OCI-LY7 (cell line): ENCODE measurements around the gene CALHM2.

Experiments used
- CTCF ChIP-seq: fragments of 200-600 bp; sonication (generic); conservative IDR thresholded peaks from 2 replicates; pipeline ENCODE4 v1.5.1; 2014; ENCODE audit warnings: mild to moderate bottlenecking, antibody characterized with exemption, low read length, moderate library complexity, mixed read lengths
- EZH2phosphoT487 ChIP-seq: fragments of 200-600 bp; sonication (generic); IDR thresholded peaks from 2 replicates; pipeline ENCODE4 v1.6.1; 2018; ENCODE audit warnings: low read depth, borderline replicate concordance, mild to moderate bottlenecking, mixed run types, antibody characterized with exemption, low read length, moderate library complexity, mixed read lengths

GRCh38 chr10:103442031-103442461, 10.1 kb downstream of the CALHM2 start:
- no peak for TF ChIP-seq CTCF
- no peak for TF ChIP-seq EZH2phosphoT487
